ENCODE results near the gene TRIB2.

TRIB2 gene

DNA sequence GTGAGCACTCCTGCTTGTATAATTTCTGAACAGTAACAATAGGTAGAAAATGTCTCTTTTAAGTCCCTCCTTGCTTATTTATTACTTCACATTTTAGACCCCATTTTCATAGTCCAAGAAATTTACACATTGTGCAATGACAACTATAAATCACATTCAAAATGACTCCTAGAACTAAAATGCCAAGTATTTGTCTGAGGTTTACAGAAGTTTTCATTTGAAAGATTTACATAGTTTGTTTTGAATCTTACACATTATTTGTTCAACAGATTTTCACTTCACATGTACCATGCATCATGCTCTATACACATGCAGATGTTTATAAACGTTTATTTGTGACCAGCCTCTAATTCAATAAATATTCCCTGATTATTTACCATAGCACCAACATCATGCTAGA is 15.7 kb upstream of the TRIB2 start:
- no peak for DNase-seq (ENCODE audit: low spot score)

DNA sequence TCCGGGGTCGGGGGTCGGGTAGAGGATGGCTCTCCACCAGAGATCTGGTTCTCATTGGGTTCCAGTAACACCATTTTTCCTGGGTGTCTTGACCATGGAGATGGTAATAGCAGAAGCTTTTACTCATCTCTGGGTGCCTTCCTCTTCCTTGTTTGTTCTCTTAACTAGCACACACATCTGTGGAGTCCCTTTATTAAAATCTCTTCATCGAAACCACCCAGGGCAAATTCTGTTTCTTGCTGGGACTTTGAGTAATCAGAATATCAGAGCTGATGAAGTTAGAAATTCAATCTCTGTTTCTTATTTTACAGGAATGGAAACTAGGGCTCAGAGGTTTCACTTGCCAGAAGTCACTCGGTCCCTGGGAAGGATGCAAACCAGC is 15.0 kb upstream of the TRIB2 start:
- DNase-seq (ENCODE audit: low spot score), result no peak

DNA sequence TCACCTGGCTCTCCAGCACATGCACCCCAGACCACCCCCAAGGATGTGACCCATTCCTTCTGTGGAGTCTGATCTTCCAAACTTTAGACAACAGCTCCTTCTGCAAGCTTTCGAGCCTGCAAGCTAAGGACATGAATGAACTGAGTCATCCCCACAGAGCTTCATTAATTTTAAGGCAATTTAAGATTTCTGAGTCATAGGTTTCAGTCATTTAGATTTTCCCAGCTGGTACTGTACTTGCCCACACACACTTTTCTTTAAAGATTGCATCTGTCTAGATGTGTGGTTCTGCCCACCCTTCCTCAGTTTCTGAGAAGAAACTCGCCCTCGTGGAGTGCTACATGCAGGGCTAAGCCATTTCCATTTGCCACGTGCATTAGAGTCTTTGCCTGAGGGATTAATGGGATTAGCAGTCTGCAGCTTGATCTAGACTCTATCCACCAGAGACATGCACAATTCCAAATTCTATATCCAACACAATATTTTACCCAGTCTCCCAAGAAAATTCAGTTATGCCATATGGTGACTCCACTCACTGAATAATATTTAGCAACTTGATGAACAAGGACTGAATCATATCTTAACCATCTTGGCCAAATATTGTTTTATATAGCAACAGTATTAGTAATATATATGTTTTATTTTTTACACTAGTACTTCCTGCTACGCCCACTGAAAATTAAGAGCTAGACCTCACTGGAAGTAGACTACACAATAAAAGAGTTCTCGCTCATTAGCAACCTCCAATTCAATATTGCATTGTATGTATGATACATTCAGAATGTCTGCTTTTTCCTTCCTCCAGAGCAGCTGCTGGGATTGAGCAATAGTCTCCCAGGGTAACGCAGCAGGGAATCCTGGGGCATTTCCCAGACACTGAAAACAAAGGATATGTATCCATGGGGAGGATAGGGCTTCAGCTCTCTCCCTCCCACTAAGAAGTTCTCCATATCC is 14.3 kb upstream of the TRIB2 start:
- DNase-seq (ENCODE audit: low spot score), result peak; percentile 97

DNA sequence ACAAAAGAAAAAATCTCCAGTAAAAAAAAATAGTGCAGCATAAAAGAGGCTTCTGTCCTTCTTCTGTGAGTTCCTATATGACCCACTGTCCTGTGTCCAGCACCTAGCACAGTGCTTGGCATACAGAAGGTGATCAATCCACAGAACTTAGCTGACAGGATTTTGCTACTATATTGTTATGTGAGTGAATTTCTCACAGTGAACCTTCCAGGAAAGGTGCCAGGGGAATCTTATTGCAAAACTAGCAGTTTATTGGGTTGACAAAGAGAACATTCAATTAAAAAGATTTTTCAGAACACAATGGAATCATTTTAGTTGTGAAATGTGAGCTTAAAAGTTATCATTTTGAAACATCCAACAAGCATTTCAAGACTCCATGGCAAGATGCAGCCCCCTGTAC is 12.4 kb upstream of the TRIB2 start:
- no peak for DNase-seq (ENCODE audit: low spot score)

DNA sequence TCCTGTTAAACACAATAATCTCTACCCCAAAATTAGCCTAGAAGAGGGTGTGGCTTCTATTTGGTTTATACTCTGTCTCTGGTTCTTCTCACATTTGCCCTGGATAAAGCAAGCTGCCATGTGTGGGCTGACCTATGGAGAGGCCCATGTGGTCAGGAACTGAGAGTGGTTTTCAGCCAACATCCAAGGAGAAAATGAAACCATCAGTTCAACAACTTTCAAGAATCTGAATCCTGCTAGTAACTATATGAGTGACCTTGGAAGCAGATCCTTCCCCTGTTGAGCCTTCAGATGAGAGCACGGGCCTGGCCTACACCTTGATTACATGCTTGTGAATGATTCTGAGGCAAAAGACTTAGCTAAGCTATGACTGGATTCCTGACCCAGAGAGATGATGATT is 11.5 kb upstream of the TRIB2 start:
- DNase-seq (ENCODE audit: low spot score), result no peak

- DNase-seq (ENCODE audit: low spot score), result no peak
These were observed 11.0 kb upstream of the TRIB2 start for GRCh38 chr2:12705742-12706141.

- DNase-seq (ENCODE audit: low spot score), result no peak
These were observed 8.1 kb upstream of the TRIB2 start for GRCh38 chr2:12708508-12709206.

DNA sequence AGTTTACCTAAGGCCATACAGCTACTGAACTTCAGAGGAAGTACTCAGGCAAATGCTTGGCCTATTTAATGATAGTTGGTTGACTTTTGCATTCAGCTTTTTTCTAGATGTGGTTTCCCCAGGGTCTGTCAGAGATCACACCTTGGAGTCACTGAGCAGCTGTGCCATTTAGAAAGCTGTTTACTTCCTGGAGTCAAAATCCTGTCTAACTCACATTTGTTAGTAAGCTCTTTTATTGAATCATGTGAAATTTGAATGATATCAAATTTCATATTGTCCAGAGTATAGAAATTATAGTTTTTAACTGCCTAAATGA is 7.6 kb upstream of the TRIB2 start:
- DNase-seq (ENCODE audit: low spot score), result no peak

- DNase-seq (ENCODE audit: low spot score), result no peak
These were observed 6.4 kb upstream of the TRIB2 start for GRCh38 chr2:12710301-12710700.

DNA sequence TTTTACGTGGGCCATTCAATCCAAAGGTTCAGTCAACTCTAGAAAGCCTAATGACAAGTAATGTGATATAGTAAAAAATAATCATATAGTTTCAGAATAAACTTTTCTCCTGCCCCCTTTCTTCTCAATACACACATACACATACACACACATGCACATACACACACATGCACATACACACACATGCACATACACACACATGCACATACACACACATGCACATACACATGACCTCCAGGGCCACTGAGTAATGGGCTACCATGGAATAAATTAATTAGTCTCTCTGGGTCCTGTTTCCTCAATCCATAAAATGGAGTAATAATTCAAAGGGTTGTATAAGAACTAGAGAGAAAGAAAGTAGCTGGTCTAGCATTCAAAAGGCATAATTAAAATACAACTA is 5.4 kb upstream of the TRIB2 start:
- DNase-seq (ENCODE audit: low spot score), result no peak

DNA sequence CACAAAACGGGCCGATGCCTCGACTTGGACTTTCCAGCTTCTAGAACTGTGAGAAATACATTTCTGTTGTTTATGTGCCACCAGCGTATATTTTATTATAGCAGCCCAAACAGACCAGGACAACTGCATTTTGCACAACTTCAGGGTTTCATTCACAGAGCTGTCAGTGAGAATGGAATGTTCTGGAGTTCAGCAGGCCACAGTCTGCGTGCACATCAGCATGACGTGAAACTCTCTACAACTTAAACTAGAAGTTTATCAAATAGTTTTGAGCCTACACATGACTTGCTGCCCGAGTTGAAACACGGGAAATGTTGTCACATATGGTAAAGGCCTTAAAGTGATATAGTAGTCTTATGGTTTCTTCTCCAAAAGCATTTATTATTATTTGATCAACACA is 3.9 kb upstream of the TRIB2 start:
- no peak for DNase-seq (ENCODE audit: low spot score)

DNA sequence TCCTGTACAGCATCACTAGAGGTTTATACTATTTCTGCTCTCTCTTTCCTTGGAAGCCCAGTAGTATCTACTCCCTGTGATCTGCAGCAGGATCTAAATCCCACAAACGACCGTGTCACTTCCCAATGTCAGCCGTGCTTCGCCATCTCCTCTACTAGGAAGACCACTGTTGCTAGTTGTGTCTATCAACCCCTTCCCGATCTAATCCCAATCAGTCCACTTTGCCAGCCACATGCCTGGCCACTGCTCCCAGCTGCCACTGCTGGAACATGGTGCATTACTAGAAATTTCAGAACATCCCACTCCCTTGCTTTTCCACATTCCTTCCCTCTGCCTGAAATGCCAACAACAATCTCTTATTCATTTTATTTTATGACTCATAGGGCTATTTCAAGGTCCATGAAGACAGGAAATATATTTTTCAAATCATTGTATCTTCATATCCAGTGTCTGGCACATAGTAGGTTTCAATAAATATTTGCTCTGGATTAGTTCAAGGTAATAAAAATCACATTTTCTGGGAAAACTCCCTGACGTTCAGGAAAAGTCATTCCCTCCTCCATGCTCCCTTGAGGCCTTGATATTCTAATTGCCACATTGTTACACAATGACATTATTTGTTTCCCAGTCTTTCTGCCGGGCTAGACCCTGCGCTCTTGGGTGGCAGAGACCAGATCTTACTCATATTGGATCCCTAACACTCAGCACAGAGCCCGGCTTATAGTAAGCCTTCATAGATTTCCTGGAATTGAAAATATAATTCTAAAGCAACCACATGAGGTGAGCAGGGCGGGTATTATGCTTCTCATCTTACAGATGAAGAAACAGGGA is 2.1 kb upstream of the TRIB2 start:
- no peak for DNase-seq (ENCODE audit: low spot score)

GRCh38 chr2:12715258-12716031 is 1.3 kb upstream of the TRIB2 start:
- DNase-seq (ENCODE audit: low spot score), result no peak

GRCh38 chr2:12716032-12716281 is 779 bp upstream of the TRIB2 start:
- no peak for DNase-seq (ENCODE audit: low spot score)

DNA sequence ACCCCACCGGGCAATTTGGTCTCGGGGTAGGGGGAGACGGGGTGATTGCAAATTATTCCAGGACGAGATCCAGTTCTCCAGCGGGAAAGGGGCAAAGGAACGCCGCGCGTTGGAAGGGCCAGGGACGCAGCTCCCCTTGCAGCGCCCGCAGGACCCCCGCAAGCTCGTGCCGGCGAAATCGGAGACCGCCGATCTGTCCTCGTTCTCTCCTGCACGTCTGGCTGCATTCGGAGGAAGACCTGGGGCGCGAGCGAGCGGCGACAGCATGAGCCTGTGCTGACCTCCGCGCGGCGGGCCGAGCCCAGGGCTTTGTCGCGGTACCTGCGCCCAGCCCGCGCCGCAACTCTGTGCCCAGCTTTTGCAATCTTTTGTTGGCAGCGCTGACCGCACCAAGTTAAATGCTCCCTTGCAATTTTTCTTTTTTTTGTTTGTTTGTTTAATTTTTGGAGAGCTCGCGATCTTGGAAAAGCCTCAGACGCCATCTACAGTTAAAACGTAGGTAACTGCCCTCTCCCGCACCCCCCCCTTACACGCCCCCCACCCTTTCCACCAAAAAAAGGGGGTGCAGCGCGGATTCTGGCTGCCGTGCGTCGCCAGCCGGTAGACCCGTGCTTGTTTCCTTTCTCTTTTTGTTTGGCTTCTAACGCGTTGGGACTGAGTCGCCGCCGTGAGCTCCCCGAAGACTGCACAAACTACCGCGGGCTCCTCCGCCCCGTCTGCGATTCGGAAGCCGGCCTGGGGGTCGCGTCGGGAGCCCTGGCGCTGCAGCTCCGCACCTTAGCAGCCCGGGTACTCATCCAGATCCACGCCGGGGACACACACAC is 667 bp downstream of the TRIB2 start:
- DNase-seq (ENCODE audit: low spot score), result no peak

- no peak for DNase-seq (ENCODE audit: low spot score)
These were observed 1.4 kb downstream of the TRIB2 start for GRCh38 chr2:12718015-12718671.

GRCh38 chr2:12718711-12719399 is 2.1 kb downstream of the TRIB2 start:
- no peak for DNase-seq (ENCODE audit: low spot score)

DNA sequence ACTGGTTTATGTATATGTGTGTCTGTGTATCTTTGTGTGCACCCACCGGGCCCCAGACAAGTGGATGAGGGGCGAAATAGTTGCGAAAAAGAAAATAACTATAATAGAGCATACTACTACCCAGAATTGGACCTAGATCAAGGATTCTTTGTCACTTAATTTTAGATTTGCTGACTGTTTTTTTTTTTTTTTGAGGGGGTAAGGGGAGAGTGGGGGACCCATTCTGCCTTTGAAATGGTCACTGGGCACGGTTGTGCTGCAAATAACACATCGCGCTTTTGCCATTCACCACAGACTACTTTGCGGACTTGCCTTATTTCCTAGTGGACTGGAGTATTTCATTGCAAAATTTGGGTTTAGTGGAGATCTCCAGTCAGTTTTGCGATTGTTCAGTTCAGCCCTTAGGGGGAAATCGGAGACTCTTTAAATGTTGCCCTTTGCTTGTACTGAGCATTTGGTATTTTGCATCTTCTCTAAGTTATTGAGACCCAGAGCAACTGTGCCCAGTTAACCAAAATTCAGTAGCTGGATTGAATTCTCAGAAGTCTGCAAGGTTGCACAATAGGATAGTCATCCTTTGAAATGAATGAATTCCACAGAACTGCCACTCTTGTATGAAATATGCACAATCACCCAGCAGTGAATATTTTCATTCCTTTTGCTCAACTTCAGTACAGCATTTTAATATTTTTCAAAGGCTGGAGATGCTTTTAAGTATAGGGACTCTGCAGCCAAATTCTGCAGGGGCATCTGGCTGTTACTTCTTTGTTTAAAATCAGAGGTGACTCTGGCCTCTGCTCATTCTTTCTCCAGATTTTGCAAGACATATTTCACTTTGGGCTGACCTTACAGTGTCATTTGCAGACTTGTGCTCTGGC is 2.9 kb downstream of the TRIB2 start:
- DNase-seq (ENCODE audit: low spot score), result no peak

DNA sequence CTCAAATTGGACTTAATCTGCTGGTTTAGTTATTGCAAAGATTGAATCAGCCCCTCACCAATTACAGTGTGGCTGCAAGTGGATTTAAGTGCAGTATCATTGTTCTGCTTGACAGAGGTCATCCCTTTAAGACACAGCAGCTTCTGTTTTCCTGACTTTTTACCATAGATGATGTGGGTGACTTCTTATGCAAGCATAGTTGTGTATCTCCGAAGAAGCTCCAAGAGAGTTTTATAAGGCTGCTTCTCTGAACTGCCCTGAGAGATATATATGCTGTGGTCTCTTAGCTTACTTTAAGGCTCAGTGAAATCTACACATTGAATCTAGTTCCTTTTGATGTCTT is 3.5 kb downstream of the TRIB2 start:
- no peak for DNase-seq (ENCODE audit: low spot score)
